Anterior cingulate cortex (tissue), 58 donors: Measurements from ENCODE around the gene SIRT1.
"Not testable (repeated sequence)": the region's sequence is repeated elsewhere in the genome, so short reads cannot be mapped to it uniquely, and the experiment has no call there.

Experiments used
- DNase-seq, 58 donors: peaks; one replicate each; lab custom pipeline; 2025; lab: John Stamatoyannopoulos, UW

SIRT1 gene

DNA sequence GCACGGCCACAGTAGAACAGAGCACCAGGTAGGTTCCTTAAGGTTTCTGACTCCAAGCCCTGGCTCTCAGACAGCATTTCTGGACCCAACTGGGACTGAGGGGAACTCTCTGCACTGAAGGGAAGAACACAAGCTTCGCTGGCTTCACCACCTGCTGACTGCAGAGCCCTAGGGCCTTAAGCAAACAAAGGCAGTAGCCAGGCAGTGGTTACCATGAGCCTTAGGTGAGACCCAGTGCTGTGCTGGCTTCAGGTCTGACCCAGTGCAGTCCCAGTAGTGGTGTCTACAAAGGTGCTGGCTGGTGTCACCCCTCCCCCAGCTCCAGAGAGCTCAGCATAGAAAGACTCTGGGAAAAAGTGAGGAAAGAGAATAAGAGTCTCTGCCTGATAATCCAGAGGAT, 59.5 kb downstream of the SIRT1 start:
- DNase-seq: no peak

DNA sequence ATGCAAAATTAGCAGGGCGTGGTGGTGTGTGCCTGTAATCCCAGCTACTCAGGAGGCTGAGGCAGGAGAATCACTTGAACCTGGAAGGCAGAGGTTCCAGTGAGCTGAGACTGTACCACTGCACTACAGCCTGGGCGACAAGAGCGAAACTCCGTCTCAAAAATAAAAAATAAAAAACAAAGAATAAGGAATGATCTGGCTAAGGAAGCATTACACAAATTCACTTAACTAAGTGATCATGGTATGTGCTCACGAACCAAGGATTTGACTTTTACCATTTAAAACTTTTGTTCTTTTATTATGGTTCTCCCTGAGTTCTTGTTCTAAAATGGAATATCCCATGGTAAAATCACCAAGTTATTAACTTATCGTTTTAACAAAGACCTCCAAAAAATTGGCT, 71.2 kb downstream of the SIRT1 start:
- DNase-seq: no peak

DNA sequence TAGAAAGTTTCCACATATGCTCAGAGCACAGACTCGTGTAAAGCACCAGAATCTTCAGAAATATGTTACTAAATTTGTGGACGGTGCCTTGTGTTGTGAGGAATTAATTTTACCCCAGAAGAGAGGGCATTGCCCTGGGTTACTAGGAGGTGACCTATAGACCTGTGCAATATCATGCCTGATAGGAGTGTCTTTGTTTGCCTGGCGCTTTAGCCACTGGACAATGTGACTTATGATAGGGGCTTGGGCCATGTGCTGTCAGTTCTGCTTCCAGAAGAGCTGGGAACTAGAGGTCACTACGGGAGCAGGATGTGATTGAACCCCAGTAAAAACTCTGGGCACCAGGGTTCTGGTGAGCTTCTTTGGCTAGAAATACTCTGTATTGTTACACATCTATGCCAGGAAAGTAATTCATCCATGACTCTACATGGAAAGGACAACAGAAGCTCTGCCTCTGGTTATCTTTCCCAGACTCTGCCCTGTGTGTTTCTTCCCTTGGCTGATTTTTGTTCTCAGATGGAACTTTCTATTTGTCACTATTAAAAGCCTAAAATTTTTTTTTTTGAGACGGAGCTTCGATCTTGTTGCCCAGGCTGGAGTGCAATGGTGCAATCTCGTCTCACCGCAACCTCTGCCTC, 75.5 kb downstream of the SIRT1 start:
- DNase-seq: no peak

DNA sequence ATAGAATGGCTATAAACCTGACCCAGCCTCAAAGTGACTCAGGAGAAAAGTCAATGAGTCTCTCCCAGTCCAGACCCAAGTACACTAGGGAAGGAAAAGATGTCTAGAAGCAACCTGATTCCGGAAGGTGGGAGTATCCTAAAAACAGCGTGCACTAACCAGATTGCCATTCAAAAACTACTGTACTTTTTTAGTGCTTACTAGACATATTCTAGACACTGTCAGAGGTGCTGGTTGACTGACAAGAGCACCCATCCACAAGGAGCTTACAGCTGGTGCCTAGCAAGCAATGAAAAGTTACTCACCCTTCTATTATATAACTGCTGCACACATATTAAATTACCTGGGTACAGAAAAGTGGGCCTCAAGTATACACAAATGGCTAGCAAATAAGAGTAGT, 81.0 kb downstream of the SIRT1 start:
- DNase-seq: no peak

DNA sequence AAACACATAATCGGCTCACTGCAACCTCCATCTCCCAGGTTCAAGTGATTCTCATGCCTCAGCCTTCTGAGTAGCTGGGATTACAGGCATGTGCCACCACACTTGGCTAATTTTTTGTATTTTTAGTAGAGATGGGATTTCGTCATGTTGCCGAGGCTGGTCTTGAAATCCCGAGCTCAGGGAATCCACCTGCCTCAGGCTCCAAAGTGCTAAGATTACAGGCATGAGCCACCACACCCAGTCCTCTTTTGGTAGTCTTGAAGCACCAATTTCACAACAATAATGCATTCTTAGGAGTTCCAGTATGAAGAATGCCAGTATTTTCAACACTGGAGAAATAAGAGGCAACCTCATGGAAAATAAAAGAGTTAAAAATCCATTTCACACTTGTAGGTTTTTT, 81.6 kb downstream of the SIRT1 start:
- DNase-seq: not testable (repeated sequence)
